Breast epithelium (tissue), 4 donors: ENCODE measurements around the gene GREM2. TPM values are rescaled to one million over a fixed set of nuclear protein-coding genes. Genes with fewer than 3 reads are reported as not detected.

ENCODE experiments used
- DNase-seq, 2 donors: peaks; one replicate each; pipeline ENCODE4 v3.0.0-alpha.2; 2019; ENCODE audit warnings: low spot score in 2 of 2
- H3K27ac ChIP-seq, 2 donors: fragments of 200-600 bp; sonication (generic) in 1 of 2; one replicate each; pipeline ENCODE4 v1.5.1; 2016 to 2019; ENCODE audit warnings: mild to moderate bottlenecking in 1 of 2
- H3K27me3 ChIP-seq, 2 donors: fragments of 200-600 bp; sonication (generic) in 1 of 2; one replicate each; pipeline versions ENCODE4 v1.5.1 to v1.6.0; 2017 to 2019; ENCODE audit warnings: control low read depth in 1 of 2, mild to moderate bottlenecking in 1 of 2
- H3K36me3 ChIP-seq: fragments of 200-600 bp; one replicate; pipeline ENCODE4 v1.5.1; 2019
- H3K4me1 ChIP-seq, 2 donors: fragments of 200-600 bp; sonication (generic); one replicate each; pipeline ENCODE4 v1.5.1; 2016 to 2019; ENCODE audit warnings: control low read depth in 1 of 2
- H3K4me3 ChIP-seq, 3 donors: fragments of 200-600 bp; sonication (generic); 1 replicate in 2 of 3; 2 replicates in 1 of 3; pipeline ENCODE4 v1.5.1; 2016 to 2019; ENCODE audit warnings: mild to moderate bottlenecking in 3 of 3, moderate library complexity in 2 of 3
- H3K9me3 ChIP-seq, 2 donors: fragments of 200-600 bp; sonication (generic) in 1 of 2; one replicate each; pipeline ENCODE4 v1.5.1; 2016 to 2019; ENCODE audit warnings: control low read depth in 1 of 2
- POLR2A ChIP-seq: fragments of 450-650 bp; IDR thresholded peaks from one replicate; pipeline ENCODE4 v1.6.1; 2016; ENCODE audit warnings: antibody characterized with exemption, mild to moderate bottlenecking, moderate library complexity
- POLR2AphosphoS5 ChIP-seq, 3 donors: sonication (generic); formaldehyde crosslinking; IDR thresholded peaks; one replicate each; pipeline ENCODE4 v1.6.1; 2017; ENCODE audit warnings: antibody characterized with exemption in 3 of 3
- intact Hi-C: fragments of 100-400 bp; cut with DNase I; formaldehyde crosslinking; loops from one replicate; pipeline ENCODE4 v1.15.1; 2023; ENCODE audit warnings: low total_unique reads
- total RNA-seq, 3 donors: library from RNA; depleted of rRNA; stranded (reverse); fragments of >200 nt; gene quantifications; one replicate each; pipeline ENCODE4 v1.1.0, GENCODE V29; 2016
- TF ChIP-seq, protein P1 (sequence below), 3 donors: fragments of 450-650 bp; IDR thresholded peaks; one replicate each; pipeline ENCODE4 v1.5.1; 2016 to 2017; ENCODE audit warnings: antibody characterized with exemption in 3 of 3, mild to moderate bottlenecking in 3 of 3, moderate library complexity in 3 of 3

Gene GREM2
- total RNA-seq, 3 donors from 2014 or later: 0.16 to 2.0 (median 1.0) TPM

DNA sequence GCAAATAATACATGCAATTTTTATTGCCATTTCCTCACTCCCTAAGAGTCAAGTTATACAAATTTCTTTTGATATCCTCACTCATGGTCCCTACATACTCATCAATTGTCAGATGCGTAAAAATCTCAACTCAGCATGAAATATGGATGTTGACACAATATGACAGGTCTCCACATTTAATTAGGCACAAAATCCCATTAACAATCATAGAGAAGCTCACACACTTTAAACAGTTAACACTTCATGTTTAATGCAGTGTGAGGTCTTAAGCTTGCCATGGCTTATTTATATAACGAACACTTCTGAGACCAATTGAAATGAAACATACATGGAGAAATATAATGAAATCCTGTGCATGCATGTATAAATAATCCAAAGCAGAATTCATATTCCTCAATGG is 58.6 kb downstream of the GREM2 start:
- Histone ChIP-seq H3K36me3 (no peaks in the 10 kb centered on the region), H3K4me1 (no peaks in the 10 kb centered on the region), H3K4me3 (no peak overlapping the region), H3K27ac (no peak overlapping the region), H3K9me3 (no peaks in the 10 kb centered on the region), H3K27me3 (no peaks in the 10 kb centered on the region)
- intact Hi-C loops: no loop called here
- no peak for TF ChIP-seq POLR2A
- TF ChIP-seq POLR2AphosphoS5 (IDR thresholded peaks at IDR 0.05): no peak
- TF ChIP-seq, protein P1, sequence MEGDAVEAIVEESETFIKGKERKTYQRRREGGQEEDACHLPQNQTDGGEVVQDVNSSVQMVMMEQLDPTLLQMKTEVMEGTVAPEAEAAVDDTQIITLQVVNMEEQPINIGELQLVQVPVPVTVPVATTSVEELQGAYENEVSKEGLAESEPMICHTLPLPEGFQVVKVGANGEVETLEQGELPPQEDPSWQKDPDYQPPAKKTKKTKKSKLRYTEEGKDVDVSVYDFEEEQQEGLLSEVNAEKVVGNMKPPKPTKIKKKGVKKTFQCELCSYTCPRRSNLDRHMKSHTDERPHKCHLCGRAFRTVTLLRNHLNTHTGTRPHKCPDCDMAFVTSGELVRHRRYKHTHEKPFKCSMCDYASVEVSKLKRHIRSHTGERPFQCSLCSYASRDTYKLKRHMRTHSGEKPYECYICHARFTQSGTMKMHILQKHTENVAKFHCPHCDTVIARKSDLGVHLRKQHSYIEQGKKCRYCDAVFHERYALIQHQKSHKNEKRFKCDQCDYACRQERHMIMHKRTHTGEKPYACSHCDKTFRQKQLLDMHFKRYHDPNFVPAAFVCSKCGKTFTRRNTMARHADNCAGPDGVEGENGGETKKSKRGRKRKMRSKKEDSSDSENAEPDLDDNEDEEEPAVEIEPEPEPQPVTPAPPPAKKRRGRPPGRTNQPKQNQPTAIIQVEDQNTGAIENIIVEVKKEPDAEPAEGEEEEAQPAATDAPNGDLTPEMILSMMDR (IDR thresholded peaks at IDR 0.05): no peak
- DNase-seq: no peak

GRCh38 chr1:240539769-240540414 is 72.1 kb downstream of the GREM2 start:
- no peak overlapping the region for H3K4me3 ChIP-seq
- intact Hi-C loops: no loop called here
- DNase-seq: no peak
- H3K9me3 ChIP-seq: no peaks in the 10 kb centered on the region
- TF ChIP-seq POLR2A (no peak), POLR2AphosphoS5 (IDR thresholded peaks at IDR 0.05) (no peak)
- TF ChIP-seq, protein P1 (IDR thresholded peaks at IDR 0.05): no peak
- H3K27ac ChIP-seq: no peak overlapping the region
- H3K4me1 ChIP-seq: no peaks in the 10 kb centered on the region
- no peaks in the 10 kb centered on the region for H3K36me3 ChIP-seq
- H3K27me3 ChIP-seq: no peaks in the 10 kb centered on the region

DNA sequence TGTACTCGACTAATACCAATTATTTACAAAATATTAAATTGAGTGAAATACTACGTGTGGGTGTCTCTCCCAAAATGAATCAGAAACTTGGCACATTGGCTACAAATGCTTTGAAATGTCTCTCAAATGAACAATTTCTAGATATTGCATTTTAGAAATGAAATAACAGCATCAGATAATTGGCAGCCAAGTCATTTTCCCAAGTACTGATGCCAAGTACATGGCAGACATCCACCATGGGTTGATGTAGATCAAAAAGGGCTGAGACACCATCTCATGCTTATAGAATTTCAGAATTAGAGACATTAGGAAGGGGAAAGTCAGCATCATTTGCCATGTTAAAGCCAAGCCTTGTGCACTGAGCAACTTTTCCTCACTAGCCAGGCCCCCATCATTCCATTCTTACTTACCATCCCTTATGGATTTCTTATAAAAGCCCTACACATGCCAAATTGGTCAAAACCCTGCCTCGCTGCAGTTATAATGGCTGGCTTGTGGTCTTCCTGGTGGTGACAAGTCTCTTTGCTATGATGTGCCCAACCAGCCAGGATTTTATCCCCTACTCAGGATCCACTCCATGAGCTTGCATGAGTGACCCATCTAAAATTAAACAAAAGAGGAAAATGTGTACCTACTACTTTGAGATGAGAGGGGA is 73.1 kb downstream of the GREM2 start:
- no peak for DNase-seq
- H3K4me3 ChIP-seq: no peak overlapping the region
- no peaks in the 10 kb centered on the region for H3K36me3 ChIP-seq
- intact Hi-C loops: no loop called here
- no peaks in the 10 kb centered on the region for H3K4me1 ChIP-seq
- H3K9me3 ChIP-seq: no peaks in the 10 kb centered on the region
- H3K27ac ChIP-seq: no peak overlapping the region
- no peaks in the 10 kb centered on the region for H3K27me3 ChIP-seq
- TF ChIP-seq POLR2A: no peak
- no peak for TF ChIP-seq POLR2AphosphoS5 (IDR thresholded peaks at IDR 0.05)
- TF ChIP-seq, protein P1 (IDR thresholded peaks at IDR 0.05): no peak

GRCh38 chr1:240533154-240533780 is 78.7 kb downstream of the GREM2 start:
- Histone ChIP-seq H3K4me3 (no peak overlapping the region), H3K27me3 (no peaks in the 10 kb centered on the region), H3K4me1 (no peaks in the 10 kb centered on the region), H3K36me3 (no peaks in the 10 kb centered on the region), H3K27ac (no peak overlapping the region), H3K9me3 (no peaks in the 10 kb centered on the region)
- intact Hi-C loops: no loop called here
- no peak for DNase-seq
- TF ChIP-seq POLR2A: no peak
- TF ChIP-seq, protein P1 (IDR thresholded peaks at IDR 0.05): no peak
- TF ChIP-seq POLR2AphosphoS5 (IDR thresholded peaks at IDR 0.05): no peak

- no peak for DNase-seq
Measured at GRCh38 chr1:240528591-240528990, 83.4 kb downstream of the GREM2 start.

More at GRCh38 chr1:240528591-240528990, 83.4 kb downstream of the GREM2 start:
- TF ChIP-seq POLR2A: no peak
- no peak for TF ChIP-seq POLR2AphosphoS5 (IDR thresholded peaks at IDR 0.05)
- TF ChIP-seq, protein P1 (IDR thresholded peaks at IDR 0.05): no peak
- Histone ChIP-seq H3K36me3 (no peaks in the 10 kb centered on the region), H3K4me3 (no peak overlapping the region), H3K27me3 (no peaks in the 10 kb centered on the region), H3K4me1 (no peaks in the 10 kb centered on the region), H3K27ac (no peak overlapping the region), H3K9me3 (no peaks in the 10 kb centered on the region)
- intact Hi-C loops: no loop called here
